GM12873 (cell line): ENCODE measurements around the gene SHC3.

ENCODE experiments used
- CTCF ChIP-seq: IDR thresholded peaks from 2 replicates; pipeline ENCODE4 v1.5.1; 2012; ENCODE audit warnings: low read depth, mild to moderate bottlenecking, moderate library complexity, low read length, control low read depth; ENCODE audit not compliant: insufficient read depth; ENCODE audit errors: missing control alignments

SHC3 gene

GRCh38 chr9:89032661-89033060 is 146.0 kb downstream of the SHC3 start:
- no peak for TF ChIP-seq CTCF

- no peak for TF ChIP-seq CTCF
Observed at GRCh38 chr9:89032173-89032572, 146.4 kb downstream of the SHC3 start.

GRCh38 chr9:89029788-89030187 is 148.8 kb downstream of the SHC3 start:
- TF ChIP-seq CTCF, result no peak

- TF ChIP-seq CTCF, result no peak
Observed at GRCh38 chr9:89026876-89027275, 151.7 kb downstream of the SHC3 start.

GRCh38 chr9:89025553-89025952 is 153.1 kb downstream of the SHC3 start:
- no peak for TF ChIP-seq CTCF

GRCh38 chr9:89024727-89025126 is 153.9 kb downstream of the SHC3 start:
- no peak for TF ChIP-seq CTCF

- no peak for TF ChIP-seq CTCF
Observed at GRCh38 chr9:89023740-89024139, 154.9 kb downstream of the SHC3 start.

- no peak for TF ChIP-seq CTCF
Observed at GRCh38 chr9:89022902-89023301, 155.7 kb downstream of the SHC3 start.
